ENCODE data around the gene IGDCC3.

GRCh38 chr15:65396283-65396964 lies 18.6 kb upstream of the IGDCC3 start:
- TF ChIP-seq CTCF (IDR thresholded peaks at IDR 0.05; ENCODE audit: poor library complexity, severe bottlenecking) (no peak), POLR2AphosphoS5 (IDR thresholded peaks at IDR 0.05) (no peak), RAD21 (conservative IDR thresholded peaks at IDR 0.05) (no peak), SMC3 (conservative IDR thresholded peaks at IDR 0.05; ENCODE audit: poor library complexity) (no peak), EP300 (conservative IDR thresholded peaks at IDR 0.05; ENCODE audit: poor library complexity, severe bottlenecking) (no peak)
